ENCODE measurements around the gene CNTN4. TPM values are rescaled to one million over a fixed set of nuclear protein-coding genes. Genes with fewer than 3 reads are reported as not detected.

The CNTN4 gene
- total and polyA plus RNA-seq, 2 experiments from 2014 or later: 0.91 to 4.0 TPM

DNA sequence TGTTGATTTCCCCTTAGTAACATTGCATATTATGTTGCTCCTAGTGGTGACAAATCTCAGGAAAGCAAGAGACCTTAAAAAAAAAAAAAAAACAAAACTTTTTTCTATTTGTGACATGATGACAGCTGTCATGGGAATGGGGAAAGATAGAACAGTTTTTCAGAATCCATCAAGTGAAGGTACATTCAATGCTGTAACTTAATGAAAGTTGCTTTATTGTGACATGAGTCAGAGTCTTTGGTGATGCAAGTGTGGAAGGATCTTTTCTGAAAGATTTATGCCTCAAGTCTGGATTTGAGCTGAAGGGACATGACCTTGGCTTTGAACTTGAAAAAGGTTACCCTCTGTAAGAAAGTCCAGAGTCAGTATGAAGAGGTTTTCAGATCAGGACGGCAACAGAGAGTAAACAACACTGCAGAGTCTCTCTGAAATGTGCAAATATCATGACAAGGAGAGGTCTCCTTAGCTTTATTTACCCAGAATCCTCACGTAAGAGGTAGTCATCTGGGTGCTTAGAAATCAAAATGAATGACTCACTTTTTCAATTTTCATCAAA, 424.7 kb downstream of the CNTN4 start:
- TF ChIP-seq, protein P1, sequence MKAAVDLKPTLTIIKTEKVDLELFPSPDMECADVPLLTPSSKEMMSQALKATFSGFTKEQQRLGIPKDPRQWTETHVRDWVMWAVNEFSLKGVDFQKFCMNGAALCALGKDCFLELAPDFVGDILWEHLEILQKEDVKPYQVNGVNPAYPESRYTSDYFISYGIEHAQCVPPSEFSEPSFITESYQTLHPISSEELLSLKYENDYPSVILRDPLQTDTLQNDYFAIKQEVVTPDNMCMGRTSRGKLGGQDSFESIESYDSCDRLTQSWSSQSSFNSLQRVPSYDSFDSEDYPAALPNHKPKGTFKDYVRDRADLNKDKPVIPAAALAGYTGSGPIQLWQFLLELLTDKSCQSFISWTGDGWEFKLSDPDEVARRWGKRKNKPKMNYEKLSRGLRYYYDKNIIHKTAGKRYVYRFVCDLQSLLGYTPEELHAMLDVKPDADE (IDR thresholded peaks at IDR 0.05): no peak
- TF ChIP-seq EZH2 (IDR thresholded peaks at IDR 0.05; ENCODE audit: low read depth, unreplicated experiment) (no peak), STAT1 (IDR thresholded peaks at IDR 0.05; ENCODE audit: unreplicated experiment) (no peak), NANOG (IDR thresholded peaks at IDR 0.05; ENCODE audit: borderline replicate concordance) (no peak), JUNB (IDR thresholded peaks at IDR 0.05; ENCODE audit: unreplicated experiment) (no peak), ZNF114 (CRISPR knock-in tag; IDR thresholded peaks at IDR 0.05) (no peak)

DNA sequence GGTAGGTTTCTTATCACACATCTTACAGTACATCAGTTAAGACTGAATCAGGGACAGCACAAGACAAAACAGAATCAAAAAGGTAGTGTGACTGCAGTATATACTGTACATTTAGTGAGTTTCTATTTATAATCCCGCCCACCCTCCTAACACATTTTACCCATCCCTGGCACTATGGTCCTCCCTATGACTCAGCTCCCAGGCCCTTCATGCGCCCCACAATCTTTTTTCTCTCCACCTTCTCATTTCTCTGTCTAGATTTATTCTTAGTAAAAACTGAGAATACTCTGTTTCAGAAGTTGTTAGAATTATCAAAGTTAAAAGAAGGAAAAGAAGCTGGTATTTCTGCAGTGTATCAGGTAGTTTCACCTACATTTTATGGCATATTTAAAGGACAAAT, 427.3 kb downstream of the CNTN4 start:
- no peaks in the 10 kb centered on the region for H4K20me1 ChIP-seq (replicated peaks; ENCODE audit: insufficient read depth)
- peaks cover 88% of the 10 kb centered on the region for H3K9me3 Mint-ChIP-seq
- no peaks in the 10 kb centered on the region for H3K79me2 ChIP-seq (replicated peaks; ENCODE audit: insufficient read depth)
- no peaks in the 10 kb centered on the region for H3K4me1 Mint-ChIP-seq
- no peaks in the 10 kb centered on the region for H3K27me3 ChIP-seq (ENCODE audit: insufficient read depth)
- H3K4me3 Mint-ChIP-seq: no peak overlapping the region
- H2AFZ ChIP-seq: no peak overlapping the region
- H3K36me3 Mint-ChIP-seq (ENCODE audit: low read depth): peaks cover 21% of the 10 kb centered on the region; the same call in 2 of the 3 replicates
- no peak overlapping the region for H3K4me2 ChIP-seq
- H3K4me1 ChIP-seq (ENCODE audit: insufficient read depth): no peaks in the 10 kb centered on the region
- H3K27ac Mint-ChIP-seq: no peak overlapping the region
- no peak overlapping the region for H3K27ac ChIP-seq (ENCODE audit: low read depth)
- no peak overlapping the region for H3K4me3 ChIP-seq
- H3K36me3 ChIP-seq (ENCODE audit: insufficient read depth): no peaks in the 10 kb centered on the region
- H3K27me3 Mint-ChIP-seq (ENCODE audit: insufficient read depth, low read depth, poor library complexity): no peaks in the 10 kb centered on the region
- H3K9me2 ChIP-seq (ENCODE audit: insufficient read depth): no peaks in the 10 kb centered on the region
- DNase-seq (ENCODE audit: low spot score) (no peak), ATAC-seq (no peak)
- no peaks in the 10 kb centered on the region for H3F3A ChIP-seq (replicated peaks; ENCODE audit: low read depth)
- TF ChIP-seq JUNB (IDR thresholded peaks at IDR 0.05; ENCODE audit: unreplicated experiment): no peak
- TF ChIP-seq EZH2phosphoT487 (IDR thresholded peaks at IDR 0.05; ENCODE audit: unreplicated experiment): no peak
- TF ChIP-seq, protein P2, sequence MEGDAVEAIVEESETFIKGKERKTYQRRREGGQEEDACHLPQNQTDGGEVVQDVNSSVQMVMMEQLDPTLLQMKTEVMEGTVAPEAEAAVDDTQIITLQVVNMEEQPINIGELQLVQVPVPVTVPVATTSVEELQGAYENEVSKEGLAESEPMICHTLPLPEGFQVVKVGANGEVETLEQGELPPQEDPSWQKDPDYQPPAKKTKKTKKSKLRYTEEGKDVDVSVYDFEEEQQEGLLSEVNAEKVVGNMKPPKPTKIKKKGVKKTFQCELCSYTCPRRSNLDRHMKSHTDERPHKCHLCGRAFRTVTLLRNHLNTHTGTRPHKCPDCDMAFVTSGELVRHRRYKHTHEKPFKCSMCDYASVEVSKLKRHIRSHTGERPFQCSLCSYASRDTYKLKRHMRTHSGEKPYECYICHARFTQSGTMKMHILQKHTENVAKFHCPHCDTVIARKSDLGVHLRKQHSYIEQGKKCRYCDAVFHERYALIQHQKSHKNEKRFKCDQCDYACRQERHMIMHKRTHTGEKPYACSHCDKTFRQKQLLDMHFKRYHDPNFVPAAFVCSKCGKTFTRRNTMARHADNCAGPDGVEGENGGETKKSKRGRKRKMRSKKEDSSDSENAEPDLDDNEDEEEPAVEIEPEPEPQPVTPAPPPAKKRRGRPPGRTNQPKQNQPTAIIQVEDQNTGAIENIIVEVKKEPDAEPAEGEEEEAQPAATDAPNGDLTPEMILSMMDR (conservative IDR thresholded peaks at IDR 0.05; ENCODE audit: low read depth in 2 of 2): no peak
- no peak for TF ChIP-seq POLR2AphosphoS5 (IDR thresholded peaks at IDR 0.05; ENCODE audit: low read depth)
- TF ChIP-seq NANOG (IDR thresholded peaks at IDR 0.05; ENCODE audit: borderline replicate concordance): no peak
- TF ChIP-seq, protein P1 (IDR thresholded peaks at IDR 0.05): no peak
- no peak for TF ChIP-seq EZH2 (IDR thresholded peaks at IDR 0.05; ENCODE audit: low read depth, unreplicated experiment)
- no peak for TF ChIP-seq ZNF114 (CRISPR knock-in tag; IDR thresholded peaks at IDR 0.05)
- TF ChIP-seq, protein P3, sequence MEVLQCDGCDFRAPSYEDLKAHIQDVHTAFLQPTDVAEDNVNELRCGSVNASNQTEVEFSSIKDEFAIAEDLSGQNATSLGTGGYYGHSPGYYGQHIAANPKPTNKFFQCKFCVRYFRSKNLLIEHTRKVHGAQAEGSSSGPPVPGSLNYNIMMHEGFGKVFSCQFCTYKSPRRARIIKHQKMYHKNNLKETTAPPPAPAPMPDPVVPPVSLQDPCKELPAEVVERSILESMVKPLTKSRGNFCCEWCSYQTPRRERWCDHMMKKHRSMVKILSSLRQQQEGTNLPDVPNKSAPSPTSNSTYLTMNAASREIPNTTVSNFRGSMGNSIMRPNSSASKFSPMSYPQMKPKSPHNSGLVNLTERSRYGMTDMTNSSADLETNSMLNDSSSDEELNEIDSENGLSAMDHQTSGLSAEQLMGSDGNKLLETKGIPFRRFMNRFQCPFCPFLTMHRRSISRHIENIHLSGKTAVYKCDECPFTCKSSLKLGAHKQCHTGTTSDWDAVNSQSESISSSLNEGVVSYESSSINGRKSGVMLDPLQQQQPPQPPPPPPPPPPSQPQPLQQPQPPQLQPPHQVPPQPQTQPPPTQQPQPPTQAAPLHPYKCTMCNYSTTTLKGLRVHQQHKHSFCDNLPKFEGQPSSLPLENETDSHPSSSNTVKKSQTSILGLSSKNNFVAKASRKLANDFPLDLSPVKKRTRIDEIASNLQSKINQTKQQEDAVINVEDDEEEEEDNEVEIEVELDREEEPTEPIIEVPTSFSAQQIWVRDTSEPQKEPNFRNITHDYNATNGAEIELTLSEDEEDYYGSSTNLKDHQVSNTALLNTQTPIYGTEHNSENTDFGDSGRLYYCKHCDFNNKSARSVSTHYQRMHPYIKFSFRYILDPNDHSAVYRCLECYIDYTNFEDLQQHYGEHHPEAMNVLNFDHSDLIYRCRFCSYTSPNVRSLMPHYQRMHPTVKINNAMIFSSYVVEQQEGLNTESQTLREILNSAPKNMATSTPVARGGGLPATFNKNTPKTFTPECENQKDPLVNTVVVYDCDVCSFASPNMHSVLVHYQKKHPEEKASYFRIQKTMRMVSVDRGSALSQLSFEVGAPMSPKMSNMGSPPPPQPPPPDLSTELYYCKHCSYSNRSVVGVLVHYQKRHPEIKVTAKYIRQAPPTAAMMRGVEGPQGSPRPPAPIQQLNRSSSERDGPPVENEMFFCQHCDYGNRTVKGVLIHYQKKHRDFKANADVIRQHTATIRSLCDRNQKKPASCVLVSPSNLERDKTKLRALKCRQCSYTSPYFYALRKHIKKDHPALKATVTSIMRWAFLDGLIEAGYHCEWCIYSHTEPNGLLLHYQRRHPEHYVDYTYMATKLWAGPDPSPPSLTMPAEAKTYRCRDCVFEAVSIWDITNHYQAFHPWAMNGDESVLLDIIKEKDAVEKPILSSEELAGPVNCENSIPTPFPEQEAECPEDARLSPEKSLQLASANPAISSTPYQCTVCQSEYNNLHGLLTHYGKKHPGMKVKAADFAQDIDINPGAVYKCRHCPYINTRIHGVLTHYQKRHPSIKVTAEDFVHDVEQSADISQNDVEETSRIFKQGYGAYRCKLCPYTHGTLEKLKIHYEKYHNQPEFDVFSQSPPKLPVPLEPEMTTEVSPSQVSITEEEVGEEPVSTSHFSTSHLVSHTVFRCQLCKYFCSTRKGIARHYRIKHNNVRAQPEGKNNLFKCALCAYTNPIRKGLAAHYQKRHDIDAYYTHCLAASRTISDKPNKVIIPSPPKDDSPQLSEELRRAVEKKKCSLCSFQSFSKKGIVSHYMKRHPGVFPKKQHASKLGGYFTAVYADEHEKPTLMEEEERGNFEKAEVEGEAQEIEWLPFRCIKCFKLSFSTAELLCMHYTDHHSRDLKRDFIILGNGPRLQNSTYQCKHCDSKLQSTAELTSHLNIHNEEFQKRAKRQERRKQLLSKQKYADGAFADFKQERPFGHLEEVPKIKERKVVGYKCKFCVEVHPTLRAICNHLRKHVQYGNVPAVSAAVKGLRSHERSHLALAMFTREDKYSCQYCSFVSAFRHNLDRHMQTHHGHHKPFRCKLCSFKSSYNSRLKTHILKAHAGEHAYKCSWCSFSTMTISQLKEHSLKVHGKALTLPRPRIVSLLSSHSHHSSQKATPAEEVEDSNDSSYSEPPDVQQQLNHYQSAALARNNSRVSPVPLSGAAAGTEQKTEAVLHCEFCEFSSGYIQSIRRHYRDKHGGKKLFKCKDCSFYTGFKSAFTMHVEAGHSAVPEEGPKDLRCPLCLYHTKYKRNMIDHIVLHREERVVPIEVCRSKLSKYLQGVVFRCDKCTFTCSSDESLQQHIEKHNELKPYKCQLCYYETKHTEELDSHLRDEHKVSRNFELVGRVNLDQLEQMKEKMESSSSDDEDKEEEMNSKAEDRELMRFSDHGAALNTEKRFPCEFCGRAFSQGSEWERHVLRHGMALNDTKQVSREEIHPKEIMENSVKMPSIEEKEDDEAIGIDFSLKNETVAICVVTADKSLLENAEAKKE (CRISPR knock-in tag; IDR thresholded peaks at IDR 0.05): no peak
- no peak for TF ChIP-seq CREB1 (CRISPR knock-in tag; IDR thresholded peaks at IDR 0.05; ENCODE audit: low read depth)

More for the DNA sequence above, 424.7 kb downstream of the CNTN4 start:
- Histone ChIP-seq H3K36me3 (ENCODE audit: insufficient read depth) (no peaks in the 10 kb centered on the region), H3K9me2 (ENCODE audit: insufficient read depth) (no peaks in the 10 kb centered on the region), H3F3A (replicated peaks; ENCODE audit: low read depth) (no peaks in the 10 kb centered on the region), H3K4me2 (no peak overlapping the region), H2AFZ (no peak overlapping the region), H3K4me1 (ENCODE audit: insufficient read depth) (no peaks in the 10 kb centered on the region), H3K27me3 (ENCODE audit: insufficient read depth) (no peaks in the 10 kb centered on the region), H3K4me3 (no peak overlapping the region), H4K20me1 (replicated peaks; ENCODE audit: insufficient read depth) (no peaks in the 10 kb centered on the region), H3K79me2 (replicated peaks; ENCODE audit: insufficient read depth) (no peaks in the 10 kb centered on the region), H3K27ac (ENCODE audit: low read depth) (no peak overlapping the region)
- Mint-ChIP-seq H3K27ac (no peak overlapping the region), H3K4me3 (no peak overlapping the region), H3K9me3 (peaks cover 90% of the 10 kb centered on the region), H3K36me3 (ENCODE audit: low read depth) (peaks cover 23% of the 10 kb centered on the region), H3K4me1 (no peaks in the 10 kb centered on the region), H3K27me3 (ENCODE audit: insufficient read depth, low read depth, poor library complexity) (no peaks in the 10 kb centered on the region)
- no peak for ATAC-seq
- DNase-seq (ENCODE audit: low spot score): no peak

Measured in GM23338 (cell line).